ENCODE measurements around the gene EXTL2.

DNA sequence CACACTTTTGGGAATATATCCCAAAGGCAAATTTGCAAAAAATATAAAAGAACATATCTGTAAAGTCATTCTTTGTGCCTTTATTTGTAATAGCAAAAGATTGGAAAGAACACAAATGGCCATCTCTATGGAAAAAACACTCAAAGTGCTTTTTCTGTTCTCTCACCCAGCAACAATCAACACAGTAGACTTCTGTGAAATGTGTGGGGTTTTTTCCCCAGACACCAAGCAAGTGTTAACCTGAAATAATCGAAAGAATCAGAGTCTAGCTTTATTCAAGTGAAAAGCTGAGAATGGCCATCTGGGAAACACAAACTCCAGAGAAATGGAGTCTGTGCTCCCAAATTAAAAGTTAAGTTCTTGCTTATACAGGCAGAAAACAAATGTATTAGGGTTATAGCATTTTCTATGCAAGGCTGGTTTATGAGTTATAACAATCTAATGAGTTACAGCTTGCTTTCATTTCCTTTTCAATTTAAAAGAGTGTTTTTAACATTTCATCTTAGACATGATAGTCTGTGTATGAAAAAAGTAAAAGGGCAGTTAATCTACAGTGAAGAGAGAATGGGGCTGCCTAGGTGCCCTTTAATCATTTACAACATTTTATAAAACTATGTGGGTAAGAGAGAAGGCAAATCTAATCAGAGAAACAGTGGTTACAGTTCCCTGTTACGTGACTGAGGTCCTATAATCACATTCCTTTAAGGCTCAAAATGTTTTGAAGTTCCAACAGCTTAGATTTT lies 47.8 kb upstream of the EXTL2 start:
- TF ChIP-seq GATA2 (IDR thresholded peaks at IDR 0.05; ENCODE audit: low read depth, low read length) (no peak), GATA3 (IDR thresholded peaks at IDR 0.05; ENCODE audit: low read depth, low read length) (no peak)
